HUDEP-2 (cell line): ENCODE measurements around the gene SLC6A17.

Source experiments
- DNase-seq, 76 experiments: peaks; one replicate each; lab custom pipeline; 2025; ENCODE audit not compliant: unreplicated experiment in 76 of 76; lab: John Stamatoyannopoulos, UW

Gene SLC6A17

DNA sequence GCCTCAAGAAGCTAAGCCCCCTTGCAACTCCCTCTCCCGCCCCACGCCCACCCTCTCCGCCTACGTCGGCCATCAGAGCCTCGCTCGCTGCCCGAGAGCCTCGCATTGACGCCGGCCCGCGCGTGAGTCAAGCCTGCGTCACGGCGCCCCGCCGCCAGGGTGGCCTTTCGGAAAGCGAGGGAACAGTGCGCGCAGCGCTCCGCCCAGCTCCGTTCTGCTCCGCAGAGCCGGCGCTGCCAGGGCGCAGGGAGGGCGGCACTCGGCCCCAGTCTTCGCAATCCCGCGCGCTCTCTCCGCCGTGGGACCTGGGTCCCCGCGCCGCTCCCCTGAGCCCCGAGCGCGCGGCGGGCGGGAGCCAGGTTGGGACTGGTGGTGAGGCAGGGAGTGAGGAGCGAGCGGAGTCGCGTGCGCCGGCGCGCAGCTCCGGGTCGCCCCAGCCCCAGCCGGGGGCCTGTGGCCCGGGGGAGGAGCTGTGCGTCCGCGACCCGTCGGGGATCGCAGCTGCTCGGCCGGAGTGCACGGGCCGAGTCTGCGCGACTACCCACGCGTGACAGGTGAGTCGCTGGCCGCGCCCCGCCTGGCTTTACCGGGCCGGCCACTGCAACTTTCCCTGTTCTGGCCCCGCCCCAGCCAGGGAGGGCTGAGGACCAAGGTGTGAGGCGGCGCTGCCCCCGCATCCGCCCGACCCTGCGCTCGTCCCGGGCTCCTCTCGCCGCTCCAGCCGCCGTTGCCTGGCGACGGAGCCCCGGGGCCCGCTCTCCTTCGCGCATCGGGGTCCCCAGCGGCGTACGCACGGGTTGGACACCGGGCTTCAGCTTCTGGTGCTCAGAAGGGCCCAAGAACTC, at the start of gene SLC6A17:
Gene SLC6A17 (plus strand): TSS at position 165 of the 845 bp plus-strand sequence. CDS start 16,436 bp downstream, outside the sequence.
- DNase-seq: no peak

DNA sequence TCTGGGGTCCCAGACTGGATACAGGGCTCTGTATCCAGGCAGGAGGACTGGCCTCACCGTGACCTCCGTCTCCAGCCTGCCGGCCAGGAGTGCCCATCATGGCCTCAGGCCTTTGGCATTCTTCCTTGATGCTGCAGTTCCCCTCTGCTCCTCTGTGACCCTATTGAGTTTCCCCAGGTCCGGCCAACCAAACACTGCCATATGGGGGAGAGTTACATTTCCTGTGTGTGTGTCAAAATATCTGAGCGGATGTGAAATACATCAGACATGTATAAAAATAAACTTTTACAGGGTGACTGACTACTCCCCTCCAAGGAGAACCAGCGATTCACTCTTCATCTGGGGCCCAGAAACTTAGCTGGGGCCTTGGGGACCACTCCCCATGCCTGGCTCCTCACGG, 48.2 kb upstream of the SLC6A17 start:
- no peak for DNase-seq

DNA sequence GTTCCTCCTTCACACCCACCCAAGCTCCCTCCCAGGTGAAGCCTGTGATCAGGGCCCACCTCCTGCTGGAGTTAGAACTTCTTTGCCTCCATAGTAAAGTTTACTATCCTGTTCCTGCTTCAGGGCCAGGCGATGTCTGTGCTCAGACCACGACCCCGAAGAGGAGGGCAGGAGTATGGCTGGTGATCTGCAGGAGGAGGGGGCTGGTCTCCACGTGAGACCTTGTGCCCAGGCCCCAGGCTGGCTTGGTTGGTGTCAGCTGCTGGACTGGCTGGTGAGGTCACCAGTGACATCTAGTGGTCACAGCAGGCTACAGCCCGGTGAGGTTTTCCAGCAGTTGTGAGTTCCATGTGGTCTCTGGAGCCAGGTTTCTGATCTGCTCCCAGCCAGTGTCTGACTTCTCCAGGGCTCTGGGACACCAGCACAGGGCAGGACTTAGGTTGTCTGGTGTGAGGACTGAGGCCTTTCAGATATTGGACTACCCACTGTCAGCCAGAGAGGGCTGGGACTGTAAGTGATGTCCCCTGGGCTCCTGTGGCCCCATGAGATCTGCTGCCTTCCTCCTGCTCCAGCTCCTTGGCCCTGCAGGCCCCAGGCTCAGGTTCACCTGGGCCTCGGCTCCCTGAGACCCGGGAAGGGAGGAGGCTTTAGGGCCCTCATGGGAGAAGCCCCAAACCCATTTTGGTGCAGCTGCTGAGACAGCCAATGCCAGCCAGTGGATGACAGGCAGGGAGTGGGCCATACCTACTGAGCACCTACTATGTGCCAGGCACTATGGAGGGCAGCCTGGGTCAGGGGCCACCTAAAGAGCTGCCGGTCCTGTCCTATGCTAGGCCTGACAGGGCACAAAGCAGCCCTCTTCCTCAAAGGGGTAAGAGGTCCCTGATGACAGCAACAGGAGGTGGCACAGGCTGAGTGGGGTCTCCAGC, 44.0 kb upstream of the SLC6A17 start:
- DNase-seq: peak in 53 of 76 experiments; percentile 4 to 62 (median 31)

DNA sequence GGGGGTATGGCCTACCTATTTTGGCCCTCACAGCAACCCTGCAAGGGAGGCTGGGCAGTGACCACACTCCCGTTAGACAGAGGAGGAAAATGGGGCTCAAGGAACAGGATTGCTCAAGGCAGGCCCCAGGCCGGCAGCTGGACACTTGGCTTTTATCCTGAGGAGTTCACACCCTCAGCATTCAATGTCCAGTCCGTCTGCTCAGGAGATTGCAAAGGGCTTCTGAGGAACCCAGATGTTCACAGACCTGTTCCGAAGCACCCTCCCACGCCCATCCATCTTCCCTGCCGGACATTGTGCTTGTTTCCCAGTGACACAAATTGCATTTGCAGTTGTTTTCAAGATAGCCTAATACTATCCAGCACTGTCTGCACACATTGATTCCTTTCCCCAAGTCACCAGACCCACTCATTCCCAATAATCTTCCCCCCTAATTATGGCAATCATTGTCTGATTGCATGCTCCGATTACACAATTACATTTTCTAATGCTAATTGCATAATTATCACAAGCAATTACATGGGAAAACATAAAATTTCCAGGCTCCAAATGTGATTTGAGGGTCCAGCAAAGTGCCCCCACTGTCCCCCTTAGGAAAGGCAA, 42.3 kb upstream of the SLC6A17 start:
- DNase-seq: no peak

DNA sequence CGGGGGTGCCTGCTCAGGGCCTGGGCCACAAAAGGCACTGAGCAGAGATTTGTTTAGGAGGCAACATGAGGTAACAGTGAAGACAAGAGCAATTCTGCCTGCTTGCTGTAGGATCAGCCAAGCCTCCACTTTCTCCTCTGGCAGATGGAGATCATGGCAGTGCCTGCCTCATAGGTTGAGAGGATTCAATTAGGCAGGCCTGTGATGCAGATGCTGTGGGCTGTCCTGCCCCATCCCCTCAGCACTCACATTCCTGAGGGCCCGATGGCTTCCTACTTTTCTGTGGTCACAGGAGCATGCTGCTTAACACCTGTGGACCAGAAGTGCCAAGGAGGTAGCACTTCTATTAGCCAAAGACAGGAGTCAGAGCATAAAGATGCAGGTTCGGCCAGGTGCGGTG, 39.2 kb upstream of the SLC6A17 start:
- no peak for DNase-seq

DNA sequence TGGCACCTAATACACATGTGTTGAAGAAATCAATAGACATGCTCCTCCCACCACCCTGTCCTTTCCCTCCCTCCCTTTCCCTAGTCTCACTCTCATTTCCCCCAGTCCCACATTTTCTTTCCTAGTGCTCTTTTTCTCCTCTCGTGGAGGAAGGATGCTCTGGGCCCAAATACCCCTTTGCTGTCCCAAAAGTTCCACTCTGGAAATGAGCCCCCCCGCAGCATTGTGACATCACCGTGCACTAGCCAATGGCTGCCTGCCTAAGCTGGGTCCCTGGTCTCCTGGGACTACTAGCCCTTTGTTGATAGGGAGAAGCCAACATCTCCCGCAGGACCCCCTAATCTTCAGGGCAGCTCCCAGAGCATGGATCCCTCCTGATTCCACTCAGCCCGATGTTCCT, 38.2 kb upstream of the SLC6A17 start, which contains the start of gene UBL4B:
Gene UBL4B (plus strand): TSS at position 301 of the 400 bp plus-strand sequence. CDS start 92 bp downstream, at position 393.
- no peak for DNase-seq

DNA sequence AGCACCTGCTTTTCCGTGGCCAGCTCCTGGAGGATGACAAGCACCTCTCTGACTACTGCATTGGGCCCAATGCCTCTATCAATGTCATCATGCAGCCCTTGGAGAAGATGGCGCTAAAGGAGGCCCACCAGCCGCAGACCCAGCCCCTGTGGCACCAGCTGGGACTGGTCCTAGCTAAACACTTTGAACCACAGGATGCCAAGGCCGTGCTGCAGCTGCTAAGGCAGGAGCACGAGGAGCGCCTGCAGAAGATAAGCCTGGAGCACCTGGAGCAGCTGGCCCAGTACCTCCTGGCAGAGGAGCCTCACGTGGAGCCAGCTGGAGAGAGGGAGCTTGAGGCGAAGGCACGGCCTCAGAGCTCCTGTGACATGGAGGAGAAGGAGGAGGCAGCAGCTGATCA, 37.6 kb upstream of the SLC6A17 start:
- DNase-seq: no peak

DNA sequence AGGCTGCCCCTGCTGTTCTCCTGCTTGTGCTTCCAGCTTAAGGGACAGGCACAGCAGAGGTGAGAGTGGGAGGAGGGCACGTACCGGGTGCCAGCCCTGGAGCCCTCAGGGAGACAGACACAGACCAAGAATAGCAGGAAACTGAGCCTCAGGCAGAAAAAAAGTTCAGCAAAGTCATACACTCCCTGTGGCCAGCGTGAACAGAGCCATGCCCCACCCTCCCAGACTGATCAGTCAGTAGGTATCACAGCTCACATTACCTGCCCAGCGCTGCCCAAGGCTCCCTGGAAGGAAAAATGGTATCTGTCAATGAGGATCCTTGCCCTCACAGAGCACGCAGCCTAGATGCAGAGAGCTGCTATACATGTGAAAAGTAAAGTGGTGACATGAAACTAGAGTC, 36.7 kb upstream of the SLC6A17 start:
- no peak for DNase-seq

DNA sequence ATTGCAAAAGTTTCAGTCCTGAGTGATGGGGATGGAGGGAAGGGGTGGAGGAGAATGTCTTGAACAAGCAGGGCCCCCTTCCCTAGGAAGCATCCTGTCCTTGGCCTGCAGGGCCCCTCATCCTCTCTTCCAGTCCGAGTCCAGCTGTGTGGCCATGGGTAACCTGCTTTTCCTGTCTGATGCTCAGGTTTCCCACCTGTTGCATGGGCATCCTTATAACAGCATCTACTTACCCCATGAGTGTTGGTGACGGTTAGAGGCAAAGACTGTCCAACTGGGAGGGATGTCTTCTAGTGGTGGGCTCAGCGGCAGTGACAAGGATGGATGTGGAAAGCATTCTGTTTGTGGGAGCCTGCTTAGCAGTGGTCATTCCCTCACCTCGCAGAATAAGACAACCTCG, 36.1 kb upstream of the SLC6A17 start:
- no peak for DNase-seq

DNA sequence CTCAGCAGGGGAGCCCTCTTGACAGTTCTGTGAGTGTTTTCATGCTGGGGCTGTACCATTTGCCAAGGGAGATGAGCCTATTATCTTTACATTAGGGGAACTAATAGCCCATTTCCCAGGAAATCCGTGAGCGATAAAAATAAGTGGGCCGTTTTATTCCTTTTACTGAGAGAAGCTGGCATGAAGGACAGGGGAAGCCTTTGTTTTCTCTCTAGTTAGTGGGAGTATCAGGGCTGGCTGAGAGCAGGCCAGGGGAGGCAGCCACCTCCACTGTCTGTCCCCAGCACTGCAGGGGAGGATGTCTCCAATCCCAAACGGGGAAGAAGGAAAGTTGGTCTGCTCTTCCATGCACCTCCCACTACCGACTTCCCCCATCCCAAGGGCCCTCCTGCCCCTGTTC, 35.5 kb upstream of the SLC6A17 start:
- DNase-seq: no peak

DNA sequence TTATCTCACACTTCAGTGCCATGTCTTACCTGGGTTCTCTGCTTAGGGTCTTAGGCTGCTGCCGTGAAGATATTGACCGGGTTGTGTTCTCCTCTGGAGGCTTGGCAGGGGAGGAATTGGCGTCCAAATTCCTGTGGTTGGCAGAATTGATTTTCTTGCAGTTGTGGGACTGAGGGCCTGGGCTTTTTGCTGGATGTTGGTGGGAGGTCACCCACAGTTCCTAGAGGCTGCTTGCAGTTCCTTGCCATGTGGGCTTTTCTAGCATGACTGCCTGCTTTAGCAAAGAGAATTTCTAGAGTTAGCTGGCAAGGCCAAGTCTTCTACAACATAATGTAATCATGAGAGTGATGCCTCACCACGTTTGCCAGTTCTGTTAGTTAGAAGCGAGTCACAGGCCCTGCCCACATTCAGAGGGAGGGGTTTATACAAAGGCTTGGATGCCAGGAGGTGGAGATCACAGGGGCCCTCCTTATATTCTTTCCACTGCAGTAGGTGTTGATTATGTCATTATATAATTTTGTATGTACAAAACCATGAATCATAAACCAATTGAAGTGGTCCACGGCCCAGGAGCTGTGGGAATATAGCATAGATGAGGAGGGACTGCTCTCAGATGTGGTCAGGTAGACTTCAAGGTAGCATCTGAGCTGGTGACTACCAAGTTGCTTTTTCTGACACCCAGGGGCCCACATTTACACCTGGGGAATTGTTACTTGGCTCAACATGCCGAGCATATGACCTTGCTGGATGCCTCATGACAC, 31.5 kb upstream of the SLC6A17 start:
- DNase-seq: no peak

DNA sequence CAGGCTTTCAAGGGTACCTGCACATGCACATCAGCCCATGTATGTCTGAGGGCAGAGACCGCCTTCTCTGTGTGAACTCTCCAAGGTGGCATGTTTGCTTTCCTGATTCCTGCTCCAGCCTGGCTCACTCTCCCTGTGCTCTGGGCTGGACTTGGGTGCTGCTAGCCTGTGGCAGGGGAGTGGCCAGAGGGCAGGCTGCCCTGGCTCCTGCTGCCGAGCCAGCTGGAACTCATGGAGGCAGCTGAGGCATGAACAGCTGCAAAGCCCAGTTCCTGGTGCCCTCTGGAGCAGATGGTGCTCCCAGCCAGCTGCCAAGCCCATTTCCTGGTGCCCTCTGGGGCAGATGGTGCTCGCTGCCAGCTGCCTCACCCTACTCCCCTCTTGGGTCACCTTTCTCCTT, 30.5 kb upstream of the SLC6A17 start:
- DNase-seq: no peak

DNA sequence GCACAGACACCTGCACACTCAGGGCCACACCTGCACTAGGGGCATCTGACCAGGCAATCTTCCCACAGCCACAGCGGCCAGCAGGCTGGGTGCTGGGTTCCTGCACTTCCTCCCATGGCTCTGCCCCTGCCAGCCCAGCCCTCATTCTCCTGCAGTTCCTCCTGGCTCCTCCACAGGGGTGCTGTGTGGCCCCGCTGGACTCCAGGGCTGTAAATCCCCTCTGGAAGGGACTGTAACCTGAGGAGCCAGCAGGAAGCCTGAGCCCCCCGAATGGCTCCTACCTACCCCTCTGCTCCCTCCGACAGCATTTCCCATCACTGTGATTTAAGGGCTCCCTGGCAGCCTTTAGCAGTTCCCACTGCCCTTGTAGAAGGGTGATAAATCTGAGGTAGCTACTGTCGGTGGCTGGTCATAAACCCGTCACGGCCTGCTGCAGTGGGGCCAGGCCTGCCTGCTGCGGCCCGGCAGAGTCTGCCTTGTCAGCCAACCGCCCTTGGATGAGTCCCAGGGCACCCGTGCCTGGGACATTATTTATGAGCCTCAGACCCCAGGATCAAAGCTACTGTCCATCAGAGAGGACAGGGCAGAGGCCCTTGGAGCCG, 29.2 kb upstream of the SLC6A17 start:
- no peak for DNase-seq

DNA sequence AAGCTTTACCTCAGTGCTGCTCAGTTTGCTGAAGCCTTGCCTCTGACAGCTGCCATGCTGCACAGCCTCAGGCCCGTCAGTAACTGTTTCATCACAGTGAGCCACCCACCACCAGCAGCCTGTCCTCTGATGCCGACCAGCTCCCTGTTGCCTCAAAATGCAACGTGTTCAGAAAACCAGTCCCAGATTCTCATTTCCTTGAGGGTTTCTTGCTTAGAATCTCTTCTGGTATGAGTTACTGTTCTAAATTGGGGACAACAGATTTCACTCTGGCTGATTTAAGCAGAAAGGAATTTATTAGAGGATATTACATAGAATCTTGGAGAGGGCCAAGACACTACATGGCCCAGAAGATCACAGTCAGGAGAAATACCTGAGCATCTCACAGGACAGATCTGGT, 27.1 kb upstream of the SLC6A17 start:
- DNase-seq: no peak

DNA sequence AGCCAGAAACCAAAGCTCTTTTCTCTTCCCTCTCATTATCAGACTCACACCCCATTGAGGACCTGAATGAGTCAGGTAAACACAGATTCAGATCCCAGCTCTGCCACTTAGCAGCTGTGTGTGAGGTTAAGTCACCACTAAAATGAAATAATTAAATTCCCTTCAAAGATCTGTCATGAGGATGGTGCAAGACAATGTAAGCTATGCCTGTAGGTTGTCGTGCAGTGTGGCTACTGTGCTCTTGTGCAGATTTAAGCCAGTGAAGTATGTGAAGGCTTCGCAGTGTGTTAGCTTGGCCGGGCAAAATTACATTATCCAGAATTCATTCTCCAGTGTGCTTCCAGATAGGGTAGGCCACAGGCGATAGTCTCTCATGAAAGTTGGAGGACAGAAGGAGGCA, 24.5 kb upstream of the SLC6A17 start:
- DNase-seq: no peak

DNA sequence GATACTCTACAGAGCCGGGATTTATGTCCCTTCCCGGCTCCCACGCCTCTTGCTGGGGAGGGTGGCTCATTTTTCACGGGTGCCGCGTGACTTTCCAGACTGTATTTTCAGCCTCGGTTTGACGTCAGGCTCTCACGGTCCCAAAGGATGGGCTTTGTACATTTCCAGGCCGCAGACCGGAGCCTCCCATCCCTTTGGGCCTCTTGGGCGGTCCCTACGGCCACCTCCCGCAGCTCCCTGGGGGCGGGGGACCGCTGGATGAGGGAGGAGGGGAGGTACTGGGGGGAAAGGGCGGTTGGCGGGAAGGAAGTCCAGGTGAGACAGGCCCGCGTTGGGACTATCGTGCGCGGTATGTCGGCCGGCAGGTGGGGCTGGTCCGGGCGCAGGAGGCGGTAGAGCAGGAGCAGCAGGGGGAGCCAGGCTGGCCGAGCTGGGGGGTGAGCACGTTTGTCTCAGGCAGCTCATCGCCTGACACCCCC, 20.1 kb upstream of the SLC6A17 start:
- DNase-seq: no peak

DNA sequence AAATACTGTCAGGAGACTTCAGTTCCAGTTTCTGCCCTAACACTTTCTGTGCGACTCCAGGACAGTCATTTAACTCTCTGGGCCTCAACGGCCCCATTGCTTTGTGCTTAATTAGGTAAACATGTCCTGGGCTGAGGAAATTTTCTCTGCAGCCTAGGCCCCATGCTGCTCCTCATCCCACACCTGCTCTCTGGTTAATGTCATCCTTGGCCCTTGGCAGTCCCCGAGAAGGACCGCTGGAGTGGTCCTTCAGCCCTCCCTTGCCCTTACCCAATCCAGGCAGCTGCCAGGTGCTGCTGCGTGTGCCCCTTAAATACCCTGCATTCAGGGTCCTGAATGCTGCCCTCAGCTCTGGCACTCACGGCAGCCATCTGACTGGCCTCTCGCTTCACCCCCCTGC, 19.3 kb upstream of the SLC6A17 start:
- DNase-seq: no peak

DNA sequence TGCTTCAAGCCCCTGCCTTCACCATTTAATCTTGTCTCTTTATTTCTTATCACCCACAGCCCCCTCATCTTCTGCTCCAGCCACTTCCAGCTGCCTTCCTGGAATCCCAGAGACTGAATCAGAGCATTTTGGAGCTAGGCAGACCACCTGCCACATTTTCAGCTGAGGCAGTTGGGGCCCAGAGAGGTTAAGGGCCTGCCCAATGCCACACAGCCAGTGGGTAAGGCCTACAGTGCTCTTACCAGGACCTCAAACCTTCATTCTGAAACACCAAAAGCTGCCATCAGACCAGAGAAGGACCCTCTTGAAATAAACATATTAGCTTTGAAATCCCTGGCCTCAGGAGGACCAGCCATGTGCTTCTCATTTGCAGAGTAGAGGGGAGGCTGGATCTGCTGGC, 17.6 kb upstream of the SLC6A17 start:
- DNase-seq: no peak

DNA sequence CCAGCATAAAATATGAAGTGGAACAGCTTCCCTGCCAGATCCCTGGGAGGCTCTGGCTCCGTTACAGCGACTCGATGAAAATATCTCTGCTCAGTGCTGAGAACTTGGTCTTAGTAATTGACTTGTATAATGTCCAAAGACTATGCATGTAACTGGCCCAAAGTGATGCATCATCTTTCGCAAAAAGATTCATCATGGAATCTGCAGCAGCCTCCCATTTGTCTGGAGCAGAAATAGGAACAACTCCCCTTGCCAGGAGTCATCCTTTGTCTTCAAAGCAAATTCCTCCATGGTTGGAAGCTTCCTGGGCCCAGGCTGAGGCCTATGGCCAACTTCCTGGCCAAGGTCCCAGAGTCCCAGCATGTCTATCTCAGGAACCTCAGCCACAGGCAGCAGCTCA, 16.9 kb upstream of the SLC6A17 start:
- no peak for DNase-seq

DNA sequence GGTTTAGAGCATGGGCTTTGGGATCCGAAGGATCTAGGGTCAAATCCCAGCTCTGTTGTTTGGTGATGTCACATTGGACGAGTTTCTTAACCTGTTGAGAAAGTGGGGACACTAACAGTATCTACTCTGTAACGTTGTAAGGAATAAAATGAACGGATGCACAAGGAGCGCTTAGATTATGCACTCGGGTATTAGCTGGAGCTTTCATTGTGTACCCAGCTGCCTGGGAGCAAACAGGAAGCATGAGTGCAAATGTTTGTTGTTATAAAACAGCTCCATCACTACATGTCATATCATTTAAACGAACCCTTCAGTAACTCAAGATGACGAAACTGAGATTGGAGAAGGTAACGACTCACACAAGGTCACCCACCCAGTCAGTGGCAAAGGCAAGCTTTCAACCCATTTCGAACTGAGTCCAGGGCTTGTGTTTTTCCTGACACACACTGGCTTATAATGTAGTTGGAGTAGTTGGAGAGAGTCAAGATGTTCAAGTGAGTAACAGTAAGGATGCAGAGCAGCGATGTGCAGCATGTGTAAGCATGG, 16.2 kb upstream of the SLC6A17 start:
- DNase-seq: no peak
